ENCODE data around the gene FAF1. TPM values are rescaled to one million over a fixed set of nuclear protein-coding genes. Genes with fewer than 3 reads are reported as not detected.
"Not testable (repeated sequence)": the region's sequence is repeated elsewhere in the genome, so short reads cannot be mapped to it uniquely, and the experiment has no call there.

FAF1 gene
- total RNA-seq, 4 donors from 2014 or later: 23.8 to 64.6 (median 43.9) TPM

DNA sequence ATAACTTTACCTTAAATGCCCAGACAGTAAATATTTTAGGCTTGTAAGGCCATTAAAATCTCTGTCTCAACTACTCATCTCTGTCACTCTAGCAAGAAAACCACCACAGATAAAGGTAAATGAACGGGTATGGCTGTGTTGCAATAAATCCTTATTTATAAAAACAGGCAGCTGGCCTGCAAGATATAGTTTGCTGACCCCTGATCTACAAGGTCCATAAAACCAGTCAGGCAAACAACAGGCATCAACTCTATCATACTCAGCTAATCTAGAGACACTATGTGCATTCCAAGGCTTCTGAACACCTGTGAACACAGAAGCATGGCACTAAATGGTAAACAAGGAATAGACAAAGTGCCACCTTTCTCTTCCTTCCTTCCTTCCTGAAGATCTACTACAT lies 9.7 kb downstream of the FAF1 start:
- Histone ChIP-seq H3K27me3 (no peaks in the 10 kb centered on the region), H3K4me1 (no peaks in the 10 kb centered on the region), H3K9me3 (no peaks in the 10 kb centered on the region), H3K4me3 (no peak overlapping the region), H3K27ac (no peak overlapping the region), H3K36me3 (peaks cover 0 to 7% (median 0%) of the 10 kb centered on the region in 3 donors)
- intact Hi-C loops (cut with DNase I): no loop called here
- no peak for TF ChIP-seq CTCF (IDR thresholded peaks at IDR 0.05)
- no peak for DNase-seq
- WGBS, 2 donors: 81 to 94% methylated on average over 1 of the region's 1 CpG

GRCh38 chr1:50949286-50949982 lies 10.6 kb downstream of the FAF1 start:
- Histone ChIP-seq H3K36me3 (peaks cover 0 to 4% (median 0%) of the 10 kb centered on the region in 3 donors), H3K4me1 (no peaks in the 10 kb centered on the region), H3K27ac (no peak overlapping the region), H3K4me3 (no peak overlapping the region), H3K27me3 (no peaks in the 10 kb centered on the region), H3K9me3 (no peaks in the 10 kb centered on the region)
- 77 to 84% methylated on average over 8 to 9 of the region's 9 CpGs for WGBS, 2 donors
- intact Hi-C loops (cut with DNase I): no loop called here
- TF ChIP-seq CTCF (IDR thresholded peaks at IDR 0.05): no peak
- no peak for TF ChIP-seq POLR2A (IDR thresholded peaks at IDR 0.05)
- no peak for DNase-seq

DNA sequence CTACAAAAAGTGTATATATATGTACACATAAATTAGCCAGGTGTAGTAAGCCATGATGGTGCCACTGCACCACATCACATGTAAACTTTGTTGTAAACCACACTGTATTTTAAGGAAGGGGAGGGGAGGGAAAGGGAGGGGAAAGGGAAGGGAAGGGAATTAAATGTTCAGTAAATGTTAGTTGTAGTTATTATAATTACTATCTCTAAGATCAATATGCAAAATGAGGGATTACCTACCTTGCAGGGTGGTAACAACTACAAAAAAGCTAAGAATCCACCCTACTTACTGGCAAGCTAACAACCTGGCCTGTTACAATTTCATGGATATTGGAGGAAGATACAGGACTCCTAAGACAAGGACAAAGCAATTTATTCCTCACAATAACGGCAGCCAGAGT lies 17.7 kb downstream of the FAF1 start:
- TF ChIP-seq POLR2A (IDR thresholded peaks at IDR 0.05): no peak
- no peak for TF ChIP-seq CTCF (IDR thresholded peaks at IDR 0.05)
- Histone ChIP-seq H3K4me1 (peaks cover 0 to 9% (median 0%) of the 10 kb centered on the region in 3 donors), H3K36me3 (peaks cover 0 to 3% (median 0%) of the 10 kb centered on the region in 3 donors), H3K4me3 (no peak overlapping the region), H3K27ac (no peak overlapping the region), H3K9me3 (no peaks in the 10 kb centered on the region), H3K27me3 (no peaks in the 10 kb centered on the region)
- 84 to 100% methylated on average over 1 of the region's 1 CpG for WGBS, 2 donors
- DNase-seq: no peak
- intact Hi-C loops (cut with DNase I): no loop called here

- H3K4me1 ChIP-seq: peaks cover 0 to 9% (median 0%) of the 10 kb centered on the region in 3 donors
- H3K4me3 ChIP-seq: no peak overlapping the region
- no peak for DNase-seq
- H3K9me3 ChIP-seq: no peaks in the 10 kb centered on the region
- 38% methylated on average over 3 of the region's 3 CpGs for WGBS, 2 donors
- TF ChIP-seq CTCF (IDR thresholded peaks at IDR 0.05) (no peak), POLR2A (IDR thresholded peaks at IDR 0.05) (no peak)
- H3K27me3 ChIP-seq: no peaks in the 10 kb centered on the region
- H3K27ac ChIP-seq: no peak overlapping the region
- intact Hi-C loops (cut with DNase I): no loop called here
- peaks cover 0 to 3% (median 0%) of the 10 kb centered on the region in 3 donors for H3K36me3 ChIP-seq
Observed at GRCh38 chr1:50940291-50940690, 19.8 kb downstream of the FAF1 start.

GRCh38 chr1:50936321-50936720 lies 23.7 kb downstream of the FAF1 start:
- 70 to 73% methylated on average over 2 of the region's 2 CpGs for WGBS, 2 donors
- H3K4me1 ChIP-seq: peaks cover 0 to 9% (median 0%) of the 10 kb centered on the region in 3 donors
- H3K9me3 ChIP-seq: no peaks in the 10 kb centered on the region
- TF ChIP-seq POLR2A (IDR thresholded peaks at IDR 0.05) (no peak), CTCF (IDR thresholded peaks at IDR 0.05) (no peak)
- no peak for DNase-seq
- H3K4me3 ChIP-seq: no peak overlapping the region
- peaks cover 0 to 7% (median 0%) of the 10 kb centered on the region in 3 donors for H3K36me3 ChIP-seq
- H3K27me3 ChIP-seq: no peaks in the 10 kb centered on the region
- intact Hi-C loops (cut with DNase I): no loop called here
- no peak overlapping the region for H3K27ac ChIP-seq

- intact Hi-C loops (cut with DNase I); H3K36me3 ChIP-seq; H3K27me3 ChIP-seq; H3K4me1 ChIP-seq; H3K27ac ChIP-seq; H3K4me3 ChIP-seq; H3K9me3 ChIP-seq; DNase-seq: not testable (repeated sequence)
- 80 to 92% methylated on average over 2 of the region's 2 CpGs for WGBS, 2 donors
Observed at GRCh38 chr1:50935276-50935675, 24.8 kb downstream of the FAF1 start.

Measured in esophagus squamous epithelium (tissue), 5 donors.